K562 (cell line): ENCODE results near the gene FRMD5. TPM values are rescaled to one million over a fixed set of nuclear protein-coding genes. Genes with fewer than 3 reads are reported as not detected.

Experiments used
- ATAC-seq: fragments of 200-7000 bp; cut with Tn5 transposase; 3 replicates; pipeline ENCODE4 v1.9.1; 2020; ENCODE audit warnings: moderate library complexity
- BruUV-seq: library from RNA; stranded (reverse); fragments of 400-500 nt; replicated peaks from 2 replicates; lab custom pipeline; 2021; lab: Mats Ljungman, UMichigan
- CTCF ChIA-PET: fragments of 300-600 bp; formaldehyde crosslinking; extraction: SDS; loops from one replicate; lab custom pipeline; 2021; ENCODE audit warnings: low intra/inter-chr PET ratio; lab: Yijun Ruan, JAX
- POLR2A ChIA-PET: fragments of 300-600, 350-650 bp; sonication (Branson Sonifier 250); formaldehyde crosslinking; extraction: SDS; loops from one replicate; lab custom pipeline; 2021; ENCODE audit warnings: antibody characterized with exemption, inconsistent platforms; lab: Yijun Ruan, JAX
- DNase-seq, 4 experiments: peaks; one replicate each; pipeline versions ENCODE4 v3.0.0 to v3.0.0-alpha.2; 2011 to 2018; ENCODE audit warnings: low spot score in 3 of 4, mixed read lengths in 3 of 4; ENCODE audit errors: extremely low read depth in 1 of 4
- FAIRE-seq: peaks from 2 replicates; lab custom pipeline; 2011; peaks lifted over from hg19 to GRCh38; lab: Jason Lieb, UNC
- H2AFZ ChIP-seq: 2 replicates; pipeline ENCODE4 v1.6.0; 2011; ENCODE audit warnings: low read depth, low read length, control low read depth, inconsistent platforms
- H3K27ac ChIP-seq: fragments of 200-600 bp; 3 replicates; pipeline ENCODE4 v1.8.0; 2011; ENCODE audit warnings: low read depth, mild to moderate bottlenecking, control low read depth, inconsistent platforms, low read length, moderate library complexity, mixed read lengths; ENCODE audit errors: extremely low read depth
- H3K27me3 ChIP-seq, 2 experiments: fragments of 300-600 bp in 1 of 2; 2 replicates in 1 of 2; 3 replicates in 1 of 2; pipeline versions ENCODE4 v1.6.0 to v1.8.0; 2011; ENCODE audit warnings: inconsistent platforms in 2 of 2, low read length in 2 of 2, mild to moderate bottlenecking in 1 of 2, mixed read lengths in 1 of 2, moderate library complexity in 1 of 2; ENCODE audit not compliant: control insufficient read depth in 2 of 2, insufficient read depth in 2 of 2
- H3K36me3 ChIP-seq: fragments of 300-600 bp; 3 replicates; pipeline ENCODE4 v1.8.0; 2011; ENCODE audit warnings: mild to moderate bottlenecking, low read length, inconsistent platforms; ENCODE audit not compliant: control insufficient read depth, insufficient read depth
- H3K4me1 ChIP-seq, 2 experiments: fragments of 200-600 bp in 1 of 2; replicated peaks in 1 of 2; 2 replicates in 1 of 2; 3 replicates in 1 of 2; pipeline versions ENCODE4 v1.5.1 to v1.8.0; 2011; ENCODE audit warnings: inconsistent platforms in 2 of 2, low read length in 2 of 2, mild to moderate bottlenecking in 1 of 2, mixed read lengths in 1 of 2, moderate library complexity in 1 of 2; ENCODE audit not compliant: control insufficient read depth in 2 of 2, insufficient read depth in 2 of 2
- H3K4me2 ChIP-seq: 2 replicates; pipeline ENCODE4 v1.6.1; 2011; ENCODE audit warnings: low read length, control low read depth, inconsistent platforms, mixed read lengths; ENCODE audit not compliant: insufficient read depth
- H3K4me3 ChIP-seq: fragments of 200-600 bp; sonication (generic), shearing (Covaris generic); 2 replicates; pipeline ENCODE4 v1.5.1; 2016; ENCODE audit warnings: control low read depth, inconsistent platforms
- H3K79me2 ChIP-seq: fragments of 200-600 bp; 3 replicates; pipeline ENCODE4 v1.8.0; 2011; ENCODE audit warnings: low read length, inconsistent platforms; ENCODE audit not compliant: control insufficient read depth, insufficient read depth
- H3K9ac ChIP-seq, 2 experiments: 2 replicates each; pipeline versions ENCODE4 v1.6.0 to v1.6.1; 2011; ENCODE audit warnings: low read depth in 2 of 2, low read length in 2 of 2, control low read depth in 1 of 2, inconsistent platforms in 1 of 2, mild to moderate bottlenecking in 1 of 2, mixed read lengths in 1 of 2; ENCODE audit not compliant: insufficient read depth in 1 of 2
- H3K9me1 ChIP-seq: one replicate; pipeline ENCODE4 v1.6.0; 2011; ENCODE audit warnings: inconsistent platforms, mild to moderate bottlenecking, low read length, moderate library complexity; ENCODE audit not compliant: control insufficient read depth, insufficient read depth
- H3K9me3 ChIP-seq: replicated peaks from 2 replicates; pipeline ENCODE4 v1.5.1; 2011; ENCODE audit warnings: low read depth, low read length, inconsistent platforms; ENCODE audit not compliant: control insufficient read depth, insufficient read depth
- H4K20me1 ChIP-seq: replicated peaks from 2 replicates; pipeline ENCODE4 v1.6.1; 2011; ENCODE audit warnings: low read length, inconsistent platforms, mixed read lengths; ENCODE audit not compliant: control insufficient read depth, insufficient read depth
- EGR1 ChIP-seq: fragments of 450-650 bp; conservative IDR thresholded peaks from 2 replicates; pipeline ENCODE4 v1.6.1; 2017; ENCODE audit warnings: mild to moderate bottlenecking
- EP300 ChIP-seq: IDR thresholded peaks from 2 replicates; pipeline ENCODE4 v1.6.1; 2012; ENCODE audit warnings: low read length, improper control_type of control experiment
- JUND ChIP-seq, 2 experiments: IDR thresholded peaks; 2 replicates in 1 of 2; 3 replicates in 1 of 2; pipeline ENCODE4 v1.6.1; 2011; ENCODE audit warnings: borderline replicate concordance in 2 of 2, low read depth in 2 of 2, low read length in 2 of 2, improper control_type of control experiment in 1 of 2, missing biosample characterization in 1 of 2, missing genetic modification characterization in 1 of 2, missing genetic modification reagents in 1 of 2
- MED1 ChIP-seq: sonication (generic); formaldehyde crosslinking; IDR thresholded peaks from 2 replicates; pipeline ENCODE4 v1.8.1; 2023; ENCODE audit warnings: missing genetic modification reagents, borderline replicate concordance
- NONO ChIP-seq, 2 experiments: fragments of 200-400 bp in 1 of 2; fragments of 450-650 bp in 1 of 2; formaldehyde crosslinking in 1 of 2; IDR thresholded peaks; 2 replicates each; pipeline ENCODE4 v1.6.1; 2017; ENCODE audit warnings: low read depth in 2 of 2, mild to moderate bottlenecking in 2 of 2, moderate library complexity in 2 of 2, low read length in 1 of 2
- PRPF4 ChIP-seq: fragments of 200-400 bp; formaldehyde crosslinking; IDR thresholded peaks from one replicate; pipeline ENCODE4 v1.6.1; 2017; ENCODE audit warnings: low read length, low read depth, mild to moderate bottlenecking; ENCODE audit not compliant: insufficient read depth, poor library complexity, severe bottlenecking
- RAD51 ChIP-seq: fragments of 450-650 bp; IDR thresholded peaks from 2 replicates; pipeline ENCODE4 v1.7.1; 2016; ENCODE audit warnings: low read depth, mild to moderate bottlenecking, borderline replicate concordance
- RBM15 ChIP-seq: fragments of 200-400 bp; formaldehyde crosslinking; IDR thresholded peaks from 2 replicates; pipeline ENCODE4 v1.6.1; 2018; ENCODE audit warnings: mild to moderate bottlenecking, low read length, moderate library complexity; ENCODE audit not compliant: insufficient read depth
- SIX5 ChIP-seq, 2 experiments: IDR thresholded peaks; 2 replicates each; pipeline ENCODE4 v1.6.1; 2011; ENCODE audit warnings: low read length in 2 of 2, borderline replicate concordance in 1 of 2, low read depth in 1 of 2, mild to moderate bottlenecking in 1 of 2, moderate library complexity in 1 of 2; ENCODE audit not compliant: insufficient read depth in 1 of 2
- SMAD1 ChIP-seq: fragments of 150-350 bp; IDR thresholded peaks from 2 replicates; pipeline ENCODE4 v1.6.1; 2014; ENCODE audit warnings: low read length, low read depth; ENCODE audit not compliant: partially characterized antibody
- SMARCA4 ChIP-seq: fragments of 450-650 bp; IDR thresholded peaks from 2 replicates; pipeline ENCODE4 v1.6.1; 2016
- SRF ChIP-seq, 2 experiments: fragments of 250-450, 450-650 bp in 1 of 2; sonication (Bioruptor Pico) in 1 of 2; sonication (generic) in 1 of 2; formaldehyde crosslinking; IDR thresholded peaks; 2 replicates each; pipeline versions ENCODE4 v1.5.0 to v1.5.1; 2020 to 2022; ENCODE audit warnings: mild to moderate bottlenecking in 1 of 2, missing genetic modification reagents in 1 of 2
- ZNF586 ChIP-seq: fragments of 450-650 bp; formaldehyde crosslinking; conservative IDR thresholded peaks from 2 replicates; pipeline ENCODE4 v1.4.0; 2020; ENCODE audit warnings: mild to moderate bottlenecking, moderate library complexity
- ZNF76 ChIP-seq: fragments of 250-450 bp; sonication (Bioruptor Pico); IDR thresholded peaks from 2 replicates; pipeline ENCODE4 v1.4.0; 2020; ENCODE audit warnings: mild to moderate bottlenecking, moderate library complexity, borderline replicate concordance
- ZSCAN29 ChIP-seq: fragments of 450-650 bp; IDR thresholded peaks from 2 replicates; pipeline ENCODE4 v1.6.1; 2017
- ZZZ3 ChIP-seq: fragments of 450-650 bp; IDR thresholded peaks from 2 replicates; pipeline ENCODE4 v1.6.1; 2016; ENCODE audit warnings: antibody characterized with exemption, mild to moderate bottlenecking, moderate library complexity
- WGBS: fragments of 100-300 bp; shearing (Covaris generic); methylation state at CpG from one replicate; pipeline ENCODE4 v1.1.6; 2016; ENCODE audit warnings: low coverage, mixed read lengths; ENCODE audit not compliant: insufficient coverage; ENCODE audit errors: missing lambda C conversion rate; 5-methylcytosine and 5-hydroxymethylcytosine counted together
- in situ Hi-C: fragments of 300-500 bp; cut with MboI; formaldehyde crosslinking; loops from 4 replicates; pipeline ENCODE4 v1.15.0; 2018; ENCODE audit warnings: inconsistent platforms, mixed read lengths
- intact Hi-C: fragments of 100-400 bp; cut with micrococcal nuclease; formaldehyde crosslinking; loops from 2 replicates; pipeline ENCODE4 v1.14.2; 2022
- polyA plus RNA-seq, 8 experiments: library from polyadenylated mRNA; depleted of rRNA in 4 of 8; stranded (reverse) in 5 of 8; unstranded in 3 of 8; fragments of >200 nt; fragmentation: Nextera tagmentation in 2 of 8; fragmentation: Illumina TruSeq in 1 of 8; extraction: Ambion mirVana in 2 of 8; extraction: Trizol in 1 of 8; gene quantifications; 2 replicates each; pipeline versions ENCODE4 v1.2.1 to v1.2.3, GENCODE V29; 2011 to 2014; ENCODE audit warnings: inconsistent platforms in 1 of 8, missing spikeins in 1 of 8
- total RNA-seq, 7 experiments: library from RNA; depleted of rRNA in 6 of 7; stranded (reverse); fragments of >200 nt in 6 of 7; fragmentation: Illumina TruSeq in 2 of 7; extraction: Trizol in 2 of 7; gene quantifications; 2 replicates each; pipeline versions ENCODE4 v1.2.1 to v1.2.3, GENCODE V29; 2011 to 2021; ENCODE audit warnings: low replicate concordance in 1 of 7
- TF ChIP-seq, protein P1 (sequence below): sonication (generic); formaldehyde crosslinking; IDR thresholded peaks from 2 replicates; pipeline ENCODE4 v1.8.1; 2022; ENCODE audit warnings: missing genetic modification reagents

The FRMD5 gene
- total and polyA plus RNA-seq, 9 of the 15 experiments (the other 6 are each of a cell fraction or from before 2014, with no cell fraction given): 0.13 to 0.38 TPM; not detected in 7

GRCh38 chr15:43998607-43999006 is 196.5 kb downstream of the FRMD5 start (continued):
- TF ChIP-seq SRF (CRISPR knock-in tag; IDR thresholded peaks at IDR 0.05) (no peak), EGR1 (no peak), JUND (IDR thresholded peaks at IDR 0.05; ENCODE audit: borderline replicate concordance, low read depth, low read length) (peak; percentile 70; the same call in 1 of the 2 replicates), JUND (tag; IDR thresholded peaks at IDR 0.05; ENCODE audit: borderline replicate concordance, low read depth, low read length) (peak; percentile 74; the same call in 1 of the 3 replicates)
- TF ChIP-seq, all 486 proteins: peak for 6

DNA sequence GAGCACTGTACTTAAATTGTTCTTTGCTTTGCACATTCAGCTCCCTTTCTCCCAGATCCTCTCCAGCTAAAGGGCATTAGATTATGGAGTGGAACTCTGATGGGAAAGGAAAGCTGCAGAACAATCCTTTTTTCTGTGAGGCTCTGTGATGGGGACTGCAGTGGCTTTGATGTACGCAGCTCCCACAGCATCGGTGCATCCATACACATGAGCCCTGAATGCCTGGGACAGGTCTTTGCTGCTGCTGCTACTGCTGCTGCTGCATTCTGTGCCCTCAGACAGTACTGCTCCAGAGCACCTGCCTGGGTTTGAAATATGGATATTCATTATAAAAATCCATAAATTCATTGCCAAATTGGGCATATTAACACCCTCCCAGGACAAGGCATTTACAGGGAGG is 203.9 kb downstream of the FRMD5 start:
- Histone ChIP-seq H3K36me3 (no peaks in the 10 kb centered on the region), H3K4me2 (no peak overlapping the region), H2AFZ (no peak overlapping the region), H3K27me3 (peaks cover 4 to 25% of the 10 kb centered on the region in 2 experiments; a peak in 4 of 5 replicates), H3K4me1 (no peaks in the 10 kb centered on the region), H4K20me1 (no peaks in the 10 kb centered on the region), H3K9me1 (no peaks in the 10 kb centered on the region), H3K9me3 (no peaks in the 10 kb centered on the region), H3K27ac (no peak overlapping the region), H3K4me3 (no peak overlapping the region), H3K9ac (no peak overlapping the region), H3K79me2 (no peaks in the 10 kb centered on the region)
- no peak for FAIRE-seq
- intact Hi-C loops (no loop called here), in situ Hi-C loops (no loop called here)
- TF ChIP-seq ZNF76: no peak
- no peak for TF ChIP-seq NONO (IDR thresholded peaks at IDR 0.05; ENCODE audit: low read depth in 2 of 2, low read length in 1 of 2)
- TF ChIP-seq ZZZ3: no peak
- no peak for TF ChIP-seq SMARCA4
- no peak for TF ChIP-seq RAD51
- TF ChIP-seq, protein P1, sequence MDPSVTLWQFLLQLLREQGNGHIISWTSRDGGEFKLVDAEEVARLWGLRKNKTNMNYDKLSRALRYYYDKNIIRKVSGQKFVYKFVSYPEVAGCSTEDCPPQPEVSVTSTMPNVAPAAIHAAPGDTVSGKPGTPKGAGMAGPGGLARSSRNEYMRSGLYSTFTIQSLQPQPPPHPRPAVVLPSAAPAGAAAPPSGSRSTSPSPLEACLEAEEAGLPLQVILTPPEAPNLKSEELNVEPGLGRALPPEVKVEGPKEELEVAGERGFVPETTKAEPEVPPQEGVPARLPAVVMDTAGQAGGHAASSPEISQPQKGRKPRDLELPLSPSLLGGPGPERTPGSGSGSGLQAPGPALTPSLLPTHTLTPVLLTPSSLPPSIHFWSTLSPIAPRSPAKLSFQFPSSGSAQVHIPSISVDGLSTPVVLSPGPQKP (CRISPR knock-in tag): no peak
- no peak for TF ChIP-seq ZNF586 (CRISPR knock-in tag)
- no peak for TF ChIP-seq SIX5 (IDR thresholded peaks at IDR 0.05; ENCODE audit: borderline replicate concordance in 1 of 2, insufficient read depth in 1 of 2, low read depth in 1 of 2, low read length in 2 of 2)
- no peak for TF ChIP-seq SMAD1
- no peak for TF ChIP-seq MED1
- no peak for TF ChIP-seq RBM15
- no peak for TF ChIP-seq ZSCAN29
- no peak for TF ChIP-seq PRPF4
- TF ChIP-seq EP300: no peak
- ATAC-seq: no peak
- ChIA-PET POLR2A (interaction anchor here (0.6 to 0.8 kb wide), 3 partner anchors 15 to 124 kb away, joined by 3 to 5 read pairs (median 5); no protein-coding TSS in a partner anchor), CTCF (no interaction called here)
- 0% methylated on average over 2 of the region's 2 CpGs for WGBS
- no peak for DNase-seq
- BruUV-seq: no TSS peak
